Gastroesophageal sphincter (tissue), 4 donors: ENCODE measurements around the gene GALNTL6. TPM values are rescaled to one million over a fixed set of nuclear protein-coding genes. Genes with fewer than 3 reads are reported as not detected.
"Not testable (repeated sequence)": the region's sequence is repeated elsewhere in the genome, so short reads cannot be mapped to it uniquely, and the experiment has no call there.

Source experiments
- ATAC-seq: fragments of 150-250 bp; one replicate; pipeline ENCODE4 v1.9.1; 2016; ENCODE audit warnings: mild to moderate bottlenecking, moderate library complexity
- H3K27ac ChIP-seq, 4 donors: fragments of 200-600 bp; sonication (generic) in 3 of 4; 1 replicate in 3 of 4; 2 replicates in 1 of 4; pipeline ENCODE4 v1.5.1; 2016 to 2019
- H3K27me3 ChIP-seq: fragments of 200-600 bp; sonication (generic); one replicate; pipeline ENCODE4 v1.5.1; 2019
- H3K36me3 ChIP-seq, 2 donors: fragments of 200-600 bp; sonication (generic); one replicate each; pipeline ENCODE4 v1.5.1; 2019; ENCODE audit warnings: control low read depth in 1 of 2
- H3K4me1 ChIP-seq, 3 donors: fragments of 200-600 bp; sonication (generic); 1 replicate in 2 of 3; 2 replicates in 1 of 3; pipeline ENCODE4 v1.5.1; 2016 to 2019; ENCODE audit warnings: control low read depth in 2 of 3
- H3K4me3 ChIP-seq, 2 donors: fragments of 200-600 bp; sonication (generic); one replicate each; pipeline ENCODE4 v1.5.1; 2019; ENCODE audit warnings: mild to moderate bottlenecking in 1 of 2, moderate library complexity in 1 of 2
- H3K9me3 ChIP-seq, 3 donors: fragments of 200-600 bp; sonication (generic); one replicate each; pipeline ENCODE4 v1.5.1; 2017 to 2019; ENCODE audit warnings: control low read depth in 2 of 3
- CTCF ChIP-seq, 4 experiments: fragments of 200-600 bp in 2 of 4; fragments of 450-650 bp in 2 of 4; sonication (generic) in 1 of 4; IDR thresholded peaks; one replicate each; pipeline ENCODE4 v1.5.1; 2017 to 2019; ENCODE audit warnings: antibody characterized with exemption in 4 of 4, mild to moderate bottlenecking in 2 of 4, moderate library complexity in 2 of 4
- EP300 ChIP-seq: sonication (generic); formaldehyde crosslinking; IDR thresholded peaks from one replicate; pipeline ENCODE4 v1.6.1; 2017; ENCODE audit warnings: antibody characterized with exemption, mild to moderate bottlenecking
- POLR2A ChIP-seq, 2 donors: fragments of 450-650 bp; IDR thresholded peaks; one replicate each; pipeline ENCODE4 v1.6.1; 2017; ENCODE audit warnings: antibody characterized with exemption in 2 of 2, mild to moderate bottlenecking in 2 of 2, moderate library complexity in 1 of 2
- POLR2AphosphoS5 ChIP-seq: sonication (generic); formaldehyde crosslinking; IDR thresholded peaks from one replicate; pipeline ENCODE4 v1.6.1; 2017; ENCODE audit warnings: antibody characterized with exemption
- WGBS, 2 donors: methylation state at CpG; one replicate each; pipeline ENCODE4 v1.1.5; 2018; ENCODE audit warnings: low coverage in 1 of 2; 5-methylcytosine and 5-hydroxymethylcytosine counted together
- total RNA-seq, 4 donors: library from RNA; depleted of rRNA; stranded (reverse); fragments of >200 nt; gene quantifications; one replicate each; pipeline ENCODE4 v1.1.0, GENCODE V29; 2016

Gene GALNTL6
- total RNA-seq, 4 donors from 2014 or later = not detected

- no peak for ATAC-seq
- Histone ChIP-seq H3K4me3 (no peak overlapping the region), H3K4me1 (no peaks in the 10 kb centered on the region), H3K27ac (no peak overlapping the region), H3K36me3 (no peaks in the 10 kb centered on the region), H3K9me3 (no peaks in the 10 kb centered on the region), H3K27me3 (no peaks in the 10 kb centered on the region)
- TF ChIP-seq CTCF (IDR thresholded peaks at IDR 0.05) = no peak
- no peak for TF ChIP-seq POLR2A (IDR thresholded peaks at IDR 0.05)
- TF ChIP-seq POLR2AphosphoS5 = no peak
- TF ChIP-seq EP300 = no peak
- WGBS, 2 donors = 87 to 94% methylated on average over 3 of the region's 3 CpGs
These were observed 591.5 kb downstream of the GALNTL6 start for GRCh38 chr4:172404676-172405075.

GRCh38 chr4:172410363-172410762, 597.2 kb downstream of the GALNTL6 start:
- no peaks in the 10 kb centered on the region for H3K9me3 ChIP-seq
- TF ChIP-seq POLR2A (IDR thresholded peaks at IDR 0.05) = no peak
- TF ChIP-seq EP300 = no peak
- TF ChIP-seq POLR2AphosphoS5 = no peak
- no peak for TF ChIP-seq CTCF (IDR thresholded peaks at IDR 0.05)
- no peaks in the 10 kb centered on the region for H3K27me3 ChIP-seq
- no peaks in the 10 kb centered on the region for H3K36me3 ChIP-seq
- no peak overlapping the region for H3K4me3 ChIP-seq
- WGBS, 2 donors = 86 to 92% methylated on average over 1 of the region's 1 CpG
- H3K4me1 ChIP-seq = no peaks in the 10 kb centered on the region
- ATAC-seq = no peak
- H3K27ac ChIP-seq = no peak overlapping the region

- H3K4me3 ChIP-seq = no peak overlapping the region
- H3K27me3 ChIP-seq = no peaks in the 10 kb centered on the region
- no peak for ATAC-seq
- H3K4me1 ChIP-seq = no peaks in the 10 kb centered on the region
- 88 to 92% methylated on average over 2 of the region's 2 CpGs for WGBS, 2 donors
- no peak for TF ChIP-seq CTCF (IDR thresholded peaks at IDR 0.05)
- TF ChIP-seq POLR2A (IDR thresholded peaks at IDR 0.05) = no peak
- TF ChIP-seq POLR2AphosphoS5 = no peak
- no peak for TF ChIP-seq EP300
- no peak overlapping the region for H3K27ac ChIP-seq
- no peaks in the 10 kb centered on the region for H3K36me3 ChIP-seq
- H3K9me3 ChIP-seq = no peaks in the 10 kb centered on the region
These were observed 597.9 kb downstream of the GALNTL6 start for GRCh38 chr4:172411149-172411548.

- Histone ChIP-seq H3K4me3 (no peak overlapping the region), H3K36me3 (no peaks in the 10 kb centered on the region), H3K27me3 (no peaks in the 10 kb centered on the region), H3K4me1 (no peaks in the 10 kb centered on the region), H3K9me3 (no peaks in the 10 kb centered on the region), H3K27ac (no peak overlapping the region)
- WGBS, 2 donors = 47 to 54% methylated on average over 3 of the region's 3 CpGs
- TF ChIP-seq CTCF (IDR thresholded peaks at IDR 0.05) (no peak), POLR2AphosphoS5 (no peak), EP300 (no peak), POLR2A (IDR thresholded peaks at IDR 0.05) (no peak)
- ATAC-seq = no peak
These were observed 599.8 kb downstream of the GALNTL6 start for GRCh38 chr4:172412851-172413580.

GRCh38 chr4:172428979-172429378, 615.8 kb downstream of the GALNTL6 start:
- not testable (repeated sequence) for H3K4me3 ChIP-seq, H3K4me1 ChIP-seq, ATAC-seq, H3K36me3 ChIP-seq, H3K27me3 ChIP-seq, H3K27ac ChIP-seq, H3K9me3 ChIP-seq
- WGBS, 2 donors = 89 to 94% methylated on average over 10 of the region's 12 CpGs
